ENCODE results near the gene CYTL1.

Gene CYTL1

GRCh38 chr4:5027346-5027745 is 8.1 kb upstream of the CYTL1 start:
- Histone ChIP-seq H3K9ac (no peak overlapping the region), H3K4me2 (no peak overlapping the region), H3K27ac (no peak overlapping the region), H3K4me3 (IDR thresholded peaks at IDR 0.05; ENCODE audit: insufficient read depth, low read depth, low read length) (no peak overlapping the region), H3K4me1 (ENCODE audit: low read depth, poor library complexity, severe bottlenecking) (no peaks in the 10 kb centered on the region), H3K36me3 (ENCODE audit: insufficient read depth) (no peaks in the 10 kb centered on the region), H3K27me3 (ENCODE audit: insufficient read depth, low read depth) (no peaks in the 10 kb centered on the region), H4K20me1 (ENCODE audit: insufficient read depth) (no peaks in the 10 kb centered on the region), H2AFZ (ENCODE audit: low read depth) (no peak overlapping the region), H3K79me2 (ENCODE audit: insufficient read depth, low read depth) (no peaks in the 10 kb centered on the region)
- no peak for TF ChIP-seq CTCF (conservative IDR thresholded peaks at IDR 0.05; ENCODE audit: low read depth, low read length)

DNA sequence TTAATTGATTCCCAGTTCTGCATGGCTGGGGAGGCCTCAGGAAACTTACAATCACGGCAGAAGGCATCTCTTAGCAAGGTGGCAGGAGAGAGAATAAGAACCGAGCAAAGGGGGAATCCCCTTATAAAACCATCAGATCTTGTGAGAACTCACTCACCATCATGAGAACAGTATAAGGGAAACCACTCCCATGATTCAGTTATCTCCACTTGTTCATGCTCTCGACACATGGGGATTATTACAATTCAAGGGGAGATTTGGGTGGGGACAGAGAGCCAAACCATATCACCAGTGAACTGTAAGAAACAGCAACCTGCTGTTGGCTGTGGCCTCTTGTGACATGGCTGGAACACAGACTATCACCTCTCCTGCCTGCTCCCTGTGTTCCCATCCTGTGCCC is 7.1 kb upstream of the CYTL1 start:
- Histone ChIP-seq H3K9ac (no peak overlapping the region), H3K4me2 (no peak overlapping the region), H3K4me3 (IDR thresholded peaks at IDR 0.05; ENCODE audit: insufficient read depth, low read depth, low read length) (no peak overlapping the region), H3K4me1 (ENCODE audit: low read depth, poor library complexity, severe bottlenecking) (no peaks in the 10 kb centered on the region), H4K20me1 (ENCODE audit: insufficient read depth) (no peaks in the 10 kb centered on the region), H3K27ac (no peak overlapping the region), H3K27me3 (ENCODE audit: insufficient read depth, low read depth) (no peaks in the 10 kb centered on the region), H3K36me3 (ENCODE audit: insufficient read depth) (no peaks in the 10 kb centered on the region), H3K79me2 (ENCODE audit: insufficient read depth, low read depth) (no peaks in the 10 kb centered on the region), H2AFZ (ENCODE audit: low read depth) (no peak overlapping the region)
- no peak for TF ChIP-seq CTCF (conservative IDR thresholded peaks at IDR 0.05; ENCODE audit: low read depth, low read length)

GRCh38 chr4:5024673-5025072 is 5.4 kb upstream of the CYTL1 start:
- no peak overlapping the region for H3K4me2 ChIP-seq
- no peak for TF ChIP-seq CTCF (conservative IDR thresholded peaks at IDR 0.05; ENCODE audit: low read depth, low read length)
- H3K4me3 ChIP-seq (IDR thresholded peaks at IDR 0.05; ENCODE audit: insufficient read depth, low read depth, low read length) = no peak overlapping the region
- H3K27ac ChIP-seq = no peak overlapping the region
- H4K20me1 ChIP-seq (ENCODE audit: insufficient read depth) = no peaks in the 10 kb centered on the region
- H3K4me1 ChIP-seq (ENCODE audit: low read depth, poor library complexity, severe bottlenecking) = no peaks in the 10 kb centered on the region
- H2AFZ ChIP-seq (ENCODE audit: low read depth) = no peak overlapping the region
- H3K79me2 ChIP-seq (ENCODE audit: insufficient read depth, low read depth) = no peaks in the 10 kb centered on the region
- no peaks in the 10 kb centered on the region for H3K27me3 ChIP-seq (ENCODE audit: insufficient read depth, low read depth)
- no peaks in the 10 kb centered on the region for H3K36me3 ChIP-seq (ENCODE audit: insufficient read depth)
- no peak overlapping the region for H3K9ac ChIP-seq

- Histone ChIP-seq H3K4me1 (ENCODE audit: low read depth, poor library complexity, severe bottlenecking) (no peaks in the 10 kb centered on the region), H2AFZ (ENCODE audit: low read depth) (no peak overlapping the region), H3K4me2 (no peak overlapping the region), H3K27ac (no peak overlapping the region), H3K9ac (no peak overlapping the region), H3K79me2 (ENCODE audit: insufficient read depth, low read depth) (no peaks in the 10 kb centered on the region), H3K36me3 (ENCODE audit: insufficient read depth) (no peaks in the 10 kb centered on the region), H3K4me3 (IDR thresholded peaks at IDR 0.05; ENCODE audit: insufficient read depth, low read depth, low read length) (no peak overlapping the region), H3K27me3 (ENCODE audit: insufficient read depth, low read depth) (no peaks in the 10 kb centered on the region), H4K20me1 (ENCODE audit: insufficient read depth) (no peaks in the 10 kb centered on the region)
- no peak for TF ChIP-seq CTCF (conservative IDR thresholded peaks at IDR 0.05; ENCODE audit: low read depth, low read length)
Measured at GRCh38 chr4:5021546-5021945, 2.3 kb upstream of the CYTL1 start.

- H3K79me2 ChIP-seq (ENCODE audit: insufficient read depth, low read depth) = no peaks in the 10 kb centered on the region
- H3K27ac ChIP-seq = no peak overlapping the region
- H3K4me2 ChIP-seq = no peak overlapping the region
- H3K4me3 ChIP-seq (IDR thresholded peaks at IDR 0.05; ENCODE audit: insufficient read depth, low read depth, low read length) = no peak overlapping the region
- no peaks in the 10 kb centered on the region for H3K27me3 ChIP-seq (ENCODE audit: insufficient read depth, low read depth)
- H3K9ac ChIP-seq = no peak overlapping the region
- no peaks in the 10 kb centered on the region for H3K4me1 ChIP-seq (ENCODE audit: low read depth, poor library complexity, severe bottlenecking)
- H3K36me3 ChIP-seq (ENCODE audit: insufficient read depth) = no peaks in the 10 kb centered on the region
- no peak overlapping the region for H2AFZ ChIP-seq (ENCODE audit: low read depth)
- H4K20me1 ChIP-seq (ENCODE audit: insufficient read depth) = no peaks in the 10 kb centered on the region
- TF ChIP-seq CTCF (conservative IDR thresholded peaks at IDR 0.05; ENCODE audit: low read depth, low read length) = no peak
Measured at GRCh38 chr4:5020341-5020740, 1.1 kb upstream of the CYTL1 start.
